Gastrocnemius medialis (tissue), 4 donors: ENCODE data around the gene IL9. TPM values are rescaled to one million over a fixed set of nuclear protein-coding genes. Genes with fewer than 3 reads are reported as not detected.

Experiments used
- ATAC-seq, 2 donors: fragments of 150-250 bp; one replicate each; pipeline ENCODE4 v1.9.1; 2016
- DNase-seq, 2 donors: peaks; one replicate each; pipeline ENCODE4 v3.0.0-alpha.2; 2019
- H3K27ac ChIP-seq, 4 donors: fragments of 200-600 bp; sonication (generic); 1 replicate in 1 of 4; 2 replicates in 3 of 4; pipeline ENCODE4 v1.5.1; 2016 to 2018; ENCODE audit warnings: mild to moderate bottlenecking in 2 of 4, moderate library complexity in 1 of 4
- H3K27me3 ChIP-seq, 3 donors: fragments of 200-600 bp; sonication (generic) in 2 of 3; 1 replicate in 1 of 3; 2 replicates in 2 of 3; pipeline versions ENCODE4 v1.5.1 to v1.6.0; 2016 to 2019; ENCODE audit warnings: mild to moderate bottlenecking in 1 of 3, moderate library complexity in 1 of 3
- H3K36me3 ChIP-seq, 2 donors: fragments of 200-600 bp; sonication (generic) in 1 of 2; one replicate each; pipeline ENCODE4 v1.5.1; 2017 to 2018
- H3K4me1 ChIP-seq, 2 donors: fragments of 200-600 bp; sonication (generic) in 1 of 2; one replicate each; pipeline ENCODE4 v1.5.1; 2016 to 2017; ENCODE audit warnings: mild to moderate bottlenecking in 2 of 2
- H3K4me3 ChIP-seq, 4 donors: fragments of 200-600 bp; sonication (generic) in 3 of 4; 1 replicate in 1 of 4; 2 replicates in 3 of 4; pipeline ENCODE4 v1.5.1; 2016 to 2019; ENCODE audit warnings: mild to moderate bottlenecking in 2 of 4
- H3K9me3 ChIP-seq, 3 donors: fragments of 200-600 bp; sonication (generic) in 2 of 3; 1 replicate in 1 of 3; 2 replicates in 2 of 3; pipeline ENCODE4 v1.5.1; 2016 to 2019
- POLR2A ChIP-seq, 2 donors: fragments of 450-650 bp; IDR thresholded peaks; one replicate each; pipeline ENCODE4 v1.6.1; 2017; ENCODE audit warnings: antibody characterized with exemption in 2 of 2, mild to moderate bottlenecking in 2 of 2, moderate library complexity in 2 of 2
- in situ Hi-C, 4 donors: fragments of 200-750 bp; cut with MboI; loops; one replicate each; pipeline versions ENCODE4 v1.15.0 to v1.8.0; 2017; ENCODE audit warnings: low sequenced_read_pairs in 4 of 4
- intact Hi-C: fragments of 100-400 bp; cut with DNase I; formaldehyde crosslinking; loops from one replicate; pipeline ENCODE4 v1.15.1; 2023; ENCODE audit warnings: low total_unique reads
- total RNA-seq, 4 donors: library from RNA; depleted of rRNA; stranded (reverse); fragments of >200 nt; gene quantifications; one replicate each; pipeline versions ENCODE4 v1.1.0 to v1.2.3, GENCODE V29; 2016
- TF ChIP-seq, protein P1 (sequence below), 5 experiments: fragments of 450-650 bp in 3 of 5; fragments of 200-600 bp in 2 of 5; sonication (generic) in 2 of 5; IDR thresholded peaks in 4 of 5; conservative IDR thresholded peaks in 1 of 5; 1 replicate in 4 of 5; 2 replicates in 1 of 5; pipeline ENCODE4 v1.5.1; 2016 to 2019; ENCODE audit warnings: antibody characterized with exemption in 5 of 5, mild to moderate bottlenecking in 3 of 5, moderate library complexity in 3 of 5

The IL9 gene
- total RNA-seq, 4 donors from 2014 or later: not detected

DNA sequence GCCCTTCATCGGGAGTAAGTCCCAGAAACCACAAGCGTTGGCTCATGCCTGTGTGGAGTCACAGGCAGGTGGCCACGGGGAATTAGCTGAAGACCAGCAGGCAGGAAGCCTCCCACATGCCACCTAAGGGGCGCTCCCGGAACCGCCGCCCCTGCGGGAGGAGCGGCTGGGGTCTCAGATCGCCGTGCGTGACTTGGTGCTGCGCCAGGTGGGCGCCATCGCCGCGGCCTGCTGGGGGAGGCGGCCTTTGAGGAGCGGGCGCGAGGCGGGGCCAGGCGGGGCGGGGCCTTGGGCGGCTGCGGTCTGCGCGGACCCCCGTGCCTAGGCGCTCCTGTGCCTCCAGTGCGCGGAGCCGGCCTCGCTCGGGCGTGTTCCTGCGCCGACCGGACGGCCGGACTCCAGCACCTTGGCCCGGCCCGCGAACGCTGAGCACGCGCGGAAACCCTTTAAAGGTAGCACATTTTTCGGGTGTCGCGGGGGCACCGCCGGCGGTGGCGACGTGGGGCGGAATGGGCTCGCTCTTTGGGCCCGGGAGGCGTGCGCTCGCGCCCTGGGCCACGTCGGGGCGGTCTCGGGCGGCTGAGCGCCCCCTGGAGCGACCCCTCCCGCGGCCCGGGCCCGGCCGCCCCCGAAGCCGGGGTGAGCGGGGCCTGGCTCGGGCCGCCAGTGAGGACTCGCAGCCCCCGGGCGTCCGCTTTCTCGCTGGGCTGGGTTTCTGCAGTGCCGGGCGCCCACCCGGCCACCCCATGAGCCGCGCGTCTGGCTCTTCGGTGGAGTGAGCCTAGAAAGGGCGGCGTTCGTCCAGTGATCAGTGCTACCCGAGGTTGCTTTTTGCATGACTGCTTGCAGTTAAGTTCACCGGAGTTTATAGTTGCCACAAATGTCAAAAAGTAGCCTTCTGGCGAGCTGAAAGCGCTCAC is 34.6 kb upstream of the IL9 start:
- ATAC-seq (no peak), DNase-seq (no peak)
- Histone ChIP-seq H3K9me3 (no peaks in the 10 kb centered on the region), H3K27me3 (peaks cover 42 to 55% (median 51%) of the 10 kb centered on the region in 3 donors), H3K4me1 (peaks cover 0 to 4% of the 10 kb centered on the region in 2 donors), H3K36me3 (no peaks in the 10 kb centered on the region), H3K27ac (no peak overlapping the region), H3K4me3 (peak overlapping the region in 2 of 4 donors; percentile 29 to 42)
- TF ChIP-seq, protein P1, sequence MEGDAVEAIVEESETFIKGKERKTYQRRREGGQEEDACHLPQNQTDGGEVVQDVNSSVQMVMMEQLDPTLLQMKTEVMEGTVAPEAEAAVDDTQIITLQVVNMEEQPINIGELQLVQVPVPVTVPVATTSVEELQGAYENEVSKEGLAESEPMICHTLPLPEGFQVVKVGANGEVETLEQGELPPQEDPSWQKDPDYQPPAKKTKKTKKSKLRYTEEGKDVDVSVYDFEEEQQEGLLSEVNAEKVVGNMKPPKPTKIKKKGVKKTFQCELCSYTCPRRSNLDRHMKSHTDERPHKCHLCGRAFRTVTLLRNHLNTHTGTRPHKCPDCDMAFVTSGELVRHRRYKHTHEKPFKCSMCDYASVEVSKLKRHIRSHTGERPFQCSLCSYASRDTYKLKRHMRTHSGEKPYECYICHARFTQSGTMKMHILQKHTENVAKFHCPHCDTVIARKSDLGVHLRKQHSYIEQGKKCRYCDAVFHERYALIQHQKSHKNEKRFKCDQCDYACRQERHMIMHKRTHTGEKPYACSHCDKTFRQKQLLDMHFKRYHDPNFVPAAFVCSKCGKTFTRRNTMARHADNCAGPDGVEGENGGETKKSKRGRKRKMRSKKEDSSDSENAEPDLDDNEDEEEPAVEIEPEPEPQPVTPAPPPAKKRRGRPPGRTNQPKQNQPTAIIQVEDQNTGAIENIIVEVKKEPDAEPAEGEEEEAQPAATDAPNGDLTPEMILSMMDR (IDR thresholded peaks at IDR 0.05 in 4 of 5, conservative IDR thresholded peaks at IDR 0.05 in 1 of 5): no peak
- no peak for TF ChIP-seq POLR2A (IDR thresholded peaks at IDR 0.05)
- in situ Hi-C loops: no loop called here
- intact Hi-C loops: no loop called here

DNA sequence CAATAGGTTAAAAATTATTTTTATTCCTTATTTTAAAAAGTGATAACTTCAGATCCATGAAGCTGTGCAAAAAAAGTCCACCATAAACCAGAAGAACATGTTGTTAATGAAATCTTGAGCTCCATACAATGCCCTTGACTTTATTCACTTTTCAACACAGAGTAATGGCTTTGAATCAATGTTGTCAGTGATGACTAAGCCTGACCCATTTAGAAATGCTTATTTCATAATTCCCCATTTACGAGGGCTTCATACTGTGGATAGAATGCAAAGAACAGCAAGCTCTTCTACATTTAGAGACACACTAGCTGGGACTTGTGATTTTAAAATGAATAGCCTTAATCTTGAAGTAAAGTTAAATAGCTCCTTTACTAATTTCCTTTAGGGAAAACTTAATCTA is 25.7 kb upstream of the IL9 start:
- TF ChIP-seq POLR2A (IDR thresholded peaks at IDR 0.05): no peak
- TF ChIP-seq, protein P1 (IDR thresholded peaks at IDR 0.05 in 4 of 5, conservative IDR thresholded peaks at IDR 0.05 in 1 of 5): no peak
- H3K27ac ChIP-seq: no peak overlapping the region
- no peaks in the 10 kb centered on the region for H3K4me1 ChIP-seq
- intact Hi-C loops (no loop called here), in situ Hi-C loops (no loop called here)
- no peaks in the 10 kb centered on the region for H3K9me3 ChIP-seq
- peaks cover 5 to 15% (median 11%) of the 10 kb centered on the region in 3 donors for H3K27me3 ChIP-seq
- no peak overlapping the region for H3K4me3 ChIP-seq
- H3K36me3 ChIP-seq: no peaks in the 10 kb centered on the region
- no peak for DNase-seq
- peak in 1 of 2 donors; percentile 81 for ATAC-seq

DNA sequence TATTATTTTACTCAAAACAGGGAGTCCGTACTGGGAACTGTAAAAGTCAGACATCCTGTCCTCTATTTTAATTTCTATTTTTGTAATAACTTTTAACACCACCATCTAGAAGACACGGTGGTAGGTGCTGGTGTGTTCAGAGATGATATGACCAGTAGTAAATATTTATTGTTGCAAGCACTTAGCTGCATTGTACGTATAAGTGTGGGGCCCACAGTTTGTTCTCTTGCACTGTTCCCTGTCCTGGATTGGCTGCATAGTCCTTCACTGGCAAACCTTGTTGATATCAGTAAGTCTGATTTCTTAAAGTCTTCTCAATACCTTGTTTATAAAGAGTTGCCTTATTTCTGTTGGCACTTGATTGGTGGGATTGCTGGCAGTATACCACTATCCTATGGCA is 24.6 kb upstream of the IL9 start:
- in situ Hi-C loops (no loop called here), intact Hi-C loops (no loop called here)
- DNase-seq (no peak), ATAC-seq (no peak)
- Histone ChIP-seq H3K27ac (no peak overlapping the region), H3K9me3 (no peaks in the 10 kb centered on the region), H3K27me3 (peaks cover 0 to 10% (median 5%) of the 10 kb centered on the region in 3 donors), H3K36me3 (no peaks in the 10 kb centered on the region), H3K4me3 (no peak overlapping the region), H3K4me1 (no peaks in the 10 kb centered on the region)
- TF ChIP-seq POLR2A (IDR thresholded peaks at IDR 0.05): no peak

DNA sequence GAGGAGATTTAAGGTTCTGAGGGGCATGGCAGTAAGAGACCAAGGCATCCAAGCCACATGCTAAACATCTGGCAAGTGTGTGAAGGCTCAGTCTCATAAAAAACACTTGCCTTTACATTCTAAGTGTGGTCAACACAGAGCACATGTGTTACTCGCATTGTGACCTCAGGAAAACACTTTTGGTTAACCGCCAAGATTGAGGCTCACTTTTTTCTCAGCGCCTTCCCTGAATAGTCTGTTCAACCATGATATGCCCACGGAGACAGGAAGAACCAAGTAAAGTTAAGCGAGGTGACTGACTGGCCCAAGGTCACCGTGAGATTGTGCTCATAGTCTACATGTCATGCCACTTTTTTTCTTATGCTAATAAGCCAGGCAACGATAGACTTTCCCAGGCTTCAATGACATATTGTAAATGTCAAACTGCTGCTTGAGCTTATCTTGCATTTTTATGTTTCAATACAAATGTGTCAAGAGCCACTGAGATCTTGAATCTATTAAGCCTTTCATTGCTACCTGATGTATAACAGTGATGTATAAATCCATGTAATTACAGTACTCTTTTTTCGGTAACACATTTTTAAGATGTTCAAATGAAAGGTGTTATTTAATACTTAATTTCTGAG is 21.1 kb upstream of the IL9 start:
- intact Hi-C loops: no loop called here
- TF ChIP-seq POLR2A (IDR thresholded peaks at IDR 0.05): no peak
- TF ChIP-seq, protein P1 (IDR thresholded peaks at IDR 0.05 in 4 of 5, conservative IDR thresholded peaks at IDR 0.05 in 1 of 5): no peak
- Histone ChIP-seq H3K4me3 (no peak overlapping the region), H3K4me1 (no peaks in the 10 kb centered on the region), H3K27me3 (peaks cover 0 to 15% (median 6%) of the 10 kb centered on the region in 3 donors), H3K27ac (no peak overlapping the region), H3K9me3 (no peaks in the 10 kb centered on the region), H3K36me3 (no peaks in the 10 kb centered on the region)
- no peak for ATAC-seq
- DNase-seq: no peak
- in situ Hi-C loops: no loop called here

DNA sequence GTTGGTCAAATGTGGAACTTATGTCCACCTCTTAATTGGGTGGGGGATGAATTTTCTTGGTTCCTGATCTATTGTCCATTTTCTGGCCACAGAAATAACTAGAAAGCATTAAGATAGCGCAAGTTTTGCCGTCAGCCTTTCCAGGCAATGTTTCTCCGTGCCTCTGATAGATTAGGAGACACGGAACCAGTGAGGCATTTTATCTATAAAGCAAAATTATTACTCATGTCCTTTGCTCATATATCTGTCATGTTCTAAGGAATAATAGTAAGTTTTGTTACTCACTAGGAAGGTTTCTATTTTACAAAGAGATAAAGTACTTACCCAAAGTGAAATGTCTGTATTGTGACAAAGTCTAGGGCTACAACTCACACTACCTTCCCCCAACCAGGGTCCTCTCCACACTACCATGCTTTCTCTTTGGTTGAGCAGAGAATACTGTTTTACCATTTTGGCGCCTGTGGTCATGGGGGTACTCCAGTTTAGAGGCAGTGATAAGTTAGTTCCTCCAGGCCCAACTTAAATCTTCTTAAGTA is 19.9 kb upstream of the IL9 start:
- in situ Hi-C loops (no loop called here), intact Hi-C loops (no loop called here)
- H3K9me3 ChIP-seq: no peaks in the 10 kb centered on the region
- no peak overlapping the region for H3K27ac ChIP-seq
- peaks cover 0 to 15% (median 10%) of the 10 kb centered on the region in 3 donors for H3K27me3 ChIP-seq
- no peak for DNase-seq
- H3K36me3 ChIP-seq: no peaks in the 10 kb centered on the region
- ATAC-seq: no peak
- H3K4me1 ChIP-seq: no peaks in the 10 kb centered on the region
- H3K4me3 ChIP-seq: no peak overlapping the region
- TF ChIP-seq POLR2A (IDR thresholded peaks at IDR 0.05): no peak
- TF ChIP-seq, protein P1 (IDR thresholded peaks at IDR 0.05 in 4 of 5, conservative IDR thresholded peaks at IDR 0.05 in 1 of 5): no peak
